ENCODE results near the gene KCNS3.

DNA sequence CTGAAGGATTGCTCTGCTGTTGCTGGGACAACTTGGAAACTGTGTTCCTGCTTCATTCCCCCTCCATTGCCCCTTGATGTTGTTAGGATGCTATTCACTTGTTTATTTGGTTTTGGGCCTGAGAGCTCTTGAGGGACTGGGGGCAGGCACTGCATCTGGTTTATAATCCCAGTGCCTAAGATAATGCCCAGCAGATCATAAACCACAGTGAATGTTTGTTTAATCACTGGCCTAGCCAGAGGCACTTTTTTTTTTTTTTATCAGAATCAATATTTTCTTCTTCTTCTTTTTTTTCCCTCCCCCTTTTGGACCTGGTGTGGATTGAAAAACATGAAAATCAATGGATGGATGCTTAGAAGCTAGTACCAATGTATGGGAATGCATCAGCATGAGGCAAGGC is 38.1 kb downstream of the KCNS3 start:
- TF ChIP-seq, protein P1, sequence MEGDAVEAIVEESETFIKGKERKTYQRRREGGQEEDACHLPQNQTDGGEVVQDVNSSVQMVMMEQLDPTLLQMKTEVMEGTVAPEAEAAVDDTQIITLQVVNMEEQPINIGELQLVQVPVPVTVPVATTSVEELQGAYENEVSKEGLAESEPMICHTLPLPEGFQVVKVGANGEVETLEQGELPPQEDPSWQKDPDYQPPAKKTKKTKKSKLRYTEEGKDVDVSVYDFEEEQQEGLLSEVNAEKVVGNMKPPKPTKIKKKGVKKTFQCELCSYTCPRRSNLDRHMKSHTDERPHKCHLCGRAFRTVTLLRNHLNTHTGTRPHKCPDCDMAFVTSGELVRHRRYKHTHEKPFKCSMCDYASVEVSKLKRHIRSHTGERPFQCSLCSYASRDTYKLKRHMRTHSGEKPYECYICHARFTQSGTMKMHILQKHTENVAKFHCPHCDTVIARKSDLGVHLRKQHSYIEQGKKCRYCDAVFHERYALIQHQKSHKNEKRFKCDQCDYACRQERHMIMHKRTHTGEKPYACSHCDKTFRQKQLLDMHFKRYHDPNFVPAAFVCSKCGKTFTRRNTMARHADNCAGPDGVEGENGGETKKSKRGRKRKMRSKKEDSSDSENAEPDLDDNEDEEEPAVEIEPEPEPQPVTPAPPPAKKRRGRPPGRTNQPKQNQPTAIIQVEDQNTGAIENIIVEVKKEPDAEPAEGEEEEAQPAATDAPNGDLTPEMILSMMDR (IDR thresholded peaks at IDR 0.05) = no peak
- TF ChIP-seq POLR2A (IDR thresholded peaks at IDR 0.05) = no peak
- TF ChIP-seq EP300 (IDR thresholded peaks at IDR 0.05) = no peak

All from ovary (tissue), 3 donors.